Astrocyte (in vitro differentiated cells and primary cell): ENCODE data around the gene MBOAT2.

Experiments used
- EZH2 ChIP-seq: IDR thresholded peaks from 2 replicates; pipeline ENCODE4 v1.6.1; 2012; ENCODE audit warnings: mild to moderate bottlenecking, low read length, inconsistent platforms; ENCODE audit not compliant: insufficient read depth
- TF ChIP-seq, protein P1 (sequence below): IDR thresholded peaks from 2 replicates; pipeline ENCODE4 v1.5.1; 2011; ENCODE audit warnings: low read depth, mild to moderate bottlenecking, inconsistent platforms, low read length, moderate library complexity; ENCODE audit not compliant: insufficient read depth

DNA sequence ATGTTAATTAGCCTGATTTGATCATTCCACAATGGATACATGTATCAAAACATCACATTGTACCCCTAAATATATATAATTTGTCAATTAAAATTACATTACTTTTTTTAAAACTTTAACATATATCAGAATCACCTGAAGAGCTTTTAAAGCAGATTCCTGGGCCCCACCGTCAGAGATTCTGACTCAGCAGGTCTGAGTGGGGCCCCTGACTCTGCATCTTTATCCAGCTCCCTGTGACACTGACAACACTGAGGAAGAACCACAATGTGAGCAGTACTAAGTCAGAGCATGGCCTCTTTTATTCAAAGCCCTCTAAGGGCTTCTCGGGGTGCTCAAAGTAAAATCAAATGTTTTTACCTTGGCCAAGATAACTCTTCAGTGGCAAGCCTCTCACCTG lies 175.8 kb downstream of the MBOAT2 start:
- TF ChIP-seq, protein P1, sequence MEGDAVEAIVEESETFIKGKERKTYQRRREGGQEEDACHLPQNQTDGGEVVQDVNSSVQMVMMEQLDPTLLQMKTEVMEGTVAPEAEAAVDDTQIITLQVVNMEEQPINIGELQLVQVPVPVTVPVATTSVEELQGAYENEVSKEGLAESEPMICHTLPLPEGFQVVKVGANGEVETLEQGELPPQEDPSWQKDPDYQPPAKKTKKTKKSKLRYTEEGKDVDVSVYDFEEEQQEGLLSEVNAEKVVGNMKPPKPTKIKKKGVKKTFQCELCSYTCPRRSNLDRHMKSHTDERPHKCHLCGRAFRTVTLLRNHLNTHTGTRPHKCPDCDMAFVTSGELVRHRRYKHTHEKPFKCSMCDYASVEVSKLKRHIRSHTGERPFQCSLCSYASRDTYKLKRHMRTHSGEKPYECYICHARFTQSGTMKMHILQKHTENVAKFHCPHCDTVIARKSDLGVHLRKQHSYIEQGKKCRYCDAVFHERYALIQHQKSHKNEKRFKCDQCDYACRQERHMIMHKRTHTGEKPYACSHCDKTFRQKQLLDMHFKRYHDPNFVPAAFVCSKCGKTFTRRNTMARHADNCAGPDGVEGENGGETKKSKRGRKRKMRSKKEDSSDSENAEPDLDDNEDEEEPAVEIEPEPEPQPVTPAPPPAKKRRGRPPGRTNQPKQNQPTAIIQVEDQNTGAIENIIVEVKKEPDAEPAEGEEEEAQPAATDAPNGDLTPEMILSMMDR, result no peak
- no peak for TF ChIP-seq EZH2
